Endothelial cell of umbilical vein (primary cell): ENCODE results near the gene SLC5A12. TPM values are rescaled to one million over a fixed set of nuclear protein-coding genes. Genes with fewer than 3 reads are reported as not detected.

ENCODE experiments used
- Bru-seq: library from RNA; stranded (reverse); fragments of 400-500 nt; gene quantifications from one replicate; lab custom pipeline; 2021; lab: Mats Ljungman, UMichigan
- BruChase-seq, 2 experiments: library from RNA; stranded (reverse); fragments of 400-500 nt; gene quantifications; one replicate each; lab custom pipeline; 2021; lab: Mats Ljungman, UMichigan
- BruUV-seq: library from RNA; stranded (reverse); fragments of 400-500 nt; replicated peaks from 2 replicates; lab custom pipeline; 2021; lab: Mats Ljungman, UMichigan
- CTCF ChIA-PET: fragments of 300-600, 350-600 bp; sonication (Branson Sonifier 250); formaldehyde crosslinking; loops from one replicate; lab custom pipeline; 2021; ENCODE audit warnings: antibody characterized with exemption, inconsistent platforms; lab: Charles Lee
- POLR2A ChIA-PET: fragments of 300-600, 350-600 bp; sonication (Branson Sonifier 250); formaldehyde crosslinking; loops from one replicate; lab custom pipeline; 2021; ENCODE audit warnings: antibody characterized with exemption, inconsistent platforms; lab: Charles Lee
- DNase-seq: peaks from one replicate; pipeline ENCODE4 v3.0.0-alpha.2; 2011; ENCODE audit warnings: low read depth, low spot score
- FAIRE-seq: peaks from 2 replicates; lab custom pipeline; 2011; peaks lifted over from hg19 to GRCh38; lab: Jason Lieb, UNC
- H2AFZ ChIP-seq: 2 replicates; pipeline ENCODE4 v1.6.0; 2012; ENCODE audit warnings: low read depth, low read length, control low read depth, inconsistent platforms
- H3K27ac ChIP-seq: 2 replicates; pipeline ENCODE4 v1.5.1; 2011; ENCODE audit warnings: low read depth, mild to moderate bottlenecking, control low read depth, low read length, moderate library complexity; ENCODE audit not compliant: insufficient read depth
- H3K27me3 ChIP-seq, 2 experiments: 2 replicates each; pipeline versions ENCODE4 v1.6.0 to v1.6.1; 2011; ENCODE audit warnings: low read length in 2 of 2, mixed read lengths in 1 of 2; ENCODE audit not compliant: control insufficient read depth in 2 of 2, insufficient read depth in 2 of 2
- H3K36me3 ChIP-seq, 2 experiments: 2 replicates in 1 of 2; 3 replicates in 1 of 2; pipeline ENCODE4 v1.5.1; 2011; ENCODE audit warnings: low read length in 2 of 2, mild to moderate bottlenecking in 1 of 2, moderate library complexity in 1 of 2; ENCODE audit not compliant: control insufficient read depth in 2 of 2, insufficient read depth in 2 of 2; ENCODE audit errors: extremely low read depth in 1 of 2
- H3K4me1 ChIP-seq: 3 replicates; pipeline ENCODE4 v1.5.1; 2011; ENCODE audit warnings: mild to moderate bottlenecking, low read length; ENCODE audit not compliant: control insufficient read depth, insufficient read depth; ENCODE audit errors: extremely low read depth
- H3K4me2 ChIP-seq: 2 replicates; pipeline ENCODE4 v1.6.1; 2011; ENCODE audit warnings: low read length, control low read depth, mixed read lengths; ENCODE audit not compliant: insufficient read depth
- H3K4me3 ChIP-seq, 3 experiments: fragments of 200-600 bp in 1 of 3; sonication (generic), shearing (Covaris generic) in 1 of 3; replicated peaks in 1 of 3; 2 replicates each; pipeline ENCODE4 v1.5.1; 2011 to 2016; ENCODE audit warnings: control low read depth in 3 of 3, low read length in 3 of 3, mild to moderate bottlenecking in 2 of 3, inconsistent platforms in 1 of 3, low read depth in 1 of 3, moderate library complexity in 1 of 3; ENCODE audit not compliant: insufficient read depth in 1 of 3
- H3K79me2 ChIP-seq: 2 replicates; pipeline ENCODE4 v1.6.0; 2012; ENCODE audit warnings: low read length, inconsistent platforms; ENCODE audit not compliant: control insufficient read depth, insufficient read depth
- H3K9ac ChIP-seq: replicated peaks from 2 replicates; pipeline ENCODE3; 2011; ENCODE audit warnings: low read length, control low read depth; ENCODE audit not compliant: insufficient read depth; ENCODE audit errors: extremely low read depth
- H3K9me1 ChIP-seq: replicated peaks from 3 replicates; pipeline ENCODE4 v1.6.0; 2011; ENCODE audit warnings: mild to moderate bottlenecking, low read length; ENCODE audit not compliant: control insufficient read depth, insufficient read depth; ENCODE audit errors: extremely low read depth
- H3K9me3 ChIP-seq: replicated peaks from 2 replicates; pipeline ENCODE4 v1.5.1; 2012; ENCODE audit warnings: low read length, inconsistent platforms; ENCODE audit not compliant: control insufficient read depth, insufficient read depth
- H4K20me1 ChIP-seq: replicated peaks from 2 replicates; pipeline ENCODE3; 2011; ENCODE audit warnings: mild to moderate bottlenecking, low read length; ENCODE audit not compliant: control insufficient read depth, insufficient read depth; ENCODE audit errors: extremely low read depth
- EZH2 ChIP-seq: IDR thresholded peaks from 2 replicates; pipeline ENCODE4 v1.6.1; 2012; ENCODE audit warnings: borderline replicate concordance, low read depth, mild to moderate bottlenecking, moderate library complexity, low read length, inconsistent platforms; ENCODE audit not compliant: severe bottlenecking
- FOS ChIP-seq: IDR thresholded peaks from 2 replicates; pipeline ENCODE4 v1.6.1; 2011; ENCODE audit warnings: mild to moderate bottlenecking, low read length, moderate library complexity, borderline replicate concordance; ENCODE audit not compliant: insufficient read depth
- GATA2 ChIP-seq: IDR thresholded peaks from 2 replicates; pipeline ENCODE4 v1.7.0; 2011; ENCODE audit warnings: low read depth, mild to moderate bottlenecking, moderate library complexity, mixed read lengths, low read length; ENCODE audit not compliant: insufficient read length, insufficient read depth
- JUN ChIP-seq: IDR thresholded peaks from 2 replicates; pipeline ENCODE4 v1.6.1; 2011; ENCODE audit warnings: borderline replicate concordance, low read depth; ENCODE audit not compliant: insufficient read length, insufficient read depth
- MAX ChIP-seq: IDR thresholded peaks from 2 replicates; pipeline ENCODE4 v1.6.1; 2011; ENCODE audit not compliant: insufficient read depth, insufficient read length
- MYC ChIP-seq: IDR thresholded peaks from one replicate; pipeline ENCODE4 v1.6.1; 2011; ENCODE audit warnings: mild to moderate bottlenecking, low read depth, low read length
- POLR2A ChIP-seq: IDR thresholded peaks from 2 replicates; pipeline ENCODE4 v1.6.1; 2012; ENCODE audit warnings: low read depth, mild to moderate bottlenecking, control low read depth, low read length
- POLR2AphosphoS5 ChIP-seq: IDR thresholded peaks from 2 replicates; pipeline ENCODE4 v1.6.1; 2012; ENCODE audit warnings: low read depth, mild to moderate bottlenecking, control low read depth, low read length, moderate library complexity; ENCODE audit not compliant: insufficient read depth
- dilution Hi-C: fragments of 300-500 bp; cut with MboI; formaldehyde crosslinking; loops from one replicate; pipeline ENCODE4 v1.15.0; 2019; ENCODE audit warnings: low sequenced_read_pairs; ENCODE audit not compliant: extremely low pct_ligation_motif_present
- intact Hi-C: fragments of 100-400 bp; cut with micrococcal nuclease; formaldehyde crosslinking; loops from one replicate; pipeline ENCODE4 v1.10.0; 2022
- long read RNA-seq: library from polyadenylated mRNA; stranded (forward); transcript quantifications from one replicate; pipeline ENCODE4 v2.0.0, GENCODE V29; 2021
- polyA minus RNA-seq, 3 experiments: library from RNA; depleted of rRNA, polyadenylated mRNA; stranded (reverse); fragments of >200 nt; gene quantifications; 1 replicate in 1 of 3; 2 replicates in 2 of 3; pipeline ENCODE4 v1.2.3, GENCODE V29; 2011
- polyA plus RNA-seq, 4 experiments: library from polyadenylated mRNA; depleted of rRNA in 3 of 4; stranded (reverse) in 3 of 4; unstranded in 1 of 4; fragments of >200 nt; gene quantifications; 2 replicates each; pipeline versions ENCODE4 v1.2.1 to v1.2.3, GENCODE V29; 2011 to 2012; ENCODE audit warnings: missing spikeins in 1 of 4
- total RNA-seq: library from RNA; stranded (reverse); gene quantifications from 2 replicates; pipeline ENCODE4 v1.2.3, GENCODE V29; 2021
- TF ChIP-seq, protein P1 (sequence below), 2 donors: IDR thresholded peaks; 1 replicate in 1 of 2; 2 replicates in 1 of 2; pipeline ENCODE4 v1.5.1; 2011; ENCODE audit warnings: low read length in 2 of 2, mild to moderate bottlenecking in 2 of 2, moderate library complexity in 2 of 2, control low read depth in 1 of 2, inconsistent platforms in 1 of 2, low read depth in 1 of 2; ENCODE audit not compliant: insufficient read depth in 1 of 2; ENCODE audit errors: extremely low read depth in 1 of 2

The SLC5A12 gene
- total RNA-seq (not detected in 2 replicates), polyA plus RNA-seq (not detected in 2 replicates), polyA minus RNA-seq (not detected in 2 replicates), Bru-seq, nascent RNA (not detected), BruChase-seq, experiment 1, labeled RNA remaining after a 6-hour chase (not detected), BruChase-seq, experiment 2, labeled RNA remaining after a 2-hour chase (not detected)
- not detected in 2 replicates for polyA plus RNA-seq (2011; cell fraction: cytosol; rRNA removed)
- not detected in 2 replicates for polyA plus RNA-seq (2011; cell fraction: nucleus; rRNA removed)
- polyA plus RNA-seq (2012), result not detected in 2 replicates
- polyA minus RNA-seq (2011; cell fraction: cytosol; rRNA and poly(A)+ RNA removed), result not detected
- not detected in 2 replicates for polyA minus RNA-seq (2011; cell fraction: nucleus; rRNA and poly(A)+ RNA removed)
- long read RNA-seq, result 0 reads

DNA sequence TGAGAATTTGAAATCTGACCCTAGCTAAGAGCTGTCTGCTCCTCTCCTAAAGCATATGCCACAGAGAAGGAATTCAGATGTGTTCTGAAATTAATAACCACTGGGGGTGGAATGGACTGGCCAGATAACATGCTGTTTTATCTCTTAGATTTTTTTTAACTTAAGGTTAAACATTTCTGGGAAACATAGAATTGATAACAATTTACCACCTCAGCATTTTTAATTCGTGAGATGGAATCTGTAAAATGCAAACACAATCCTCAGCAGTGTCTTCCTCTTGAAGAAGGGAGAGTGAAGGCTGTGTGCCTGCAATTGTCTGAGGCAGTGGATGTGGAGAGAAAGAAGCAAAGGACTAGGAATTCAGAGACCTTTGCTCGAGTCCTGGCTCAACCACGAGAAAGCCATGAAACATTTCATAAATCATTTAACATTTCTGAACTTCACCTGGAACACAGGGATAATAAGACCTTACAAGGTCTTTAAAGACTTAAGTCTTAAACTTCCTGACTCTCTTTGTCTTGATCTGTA is at the start of gene SLC5A12:
Gene SLC5A12, minus strand, starts transcription at position 113 of the 528 bp plus-strand sequence. CDS start 346 bp downstream, outside the sequence.
- intact Hi-C loops, result no loop called here
- no peak within 1 kb of the TSS for H3K4me3 ChIP-seq
- TF ChIP-seq JUN, result no peak
- TF ChIP-seq MAX, result no peak
- no peak for TF ChIP-seq MYC
- TF ChIP-seq, protein P1, sequence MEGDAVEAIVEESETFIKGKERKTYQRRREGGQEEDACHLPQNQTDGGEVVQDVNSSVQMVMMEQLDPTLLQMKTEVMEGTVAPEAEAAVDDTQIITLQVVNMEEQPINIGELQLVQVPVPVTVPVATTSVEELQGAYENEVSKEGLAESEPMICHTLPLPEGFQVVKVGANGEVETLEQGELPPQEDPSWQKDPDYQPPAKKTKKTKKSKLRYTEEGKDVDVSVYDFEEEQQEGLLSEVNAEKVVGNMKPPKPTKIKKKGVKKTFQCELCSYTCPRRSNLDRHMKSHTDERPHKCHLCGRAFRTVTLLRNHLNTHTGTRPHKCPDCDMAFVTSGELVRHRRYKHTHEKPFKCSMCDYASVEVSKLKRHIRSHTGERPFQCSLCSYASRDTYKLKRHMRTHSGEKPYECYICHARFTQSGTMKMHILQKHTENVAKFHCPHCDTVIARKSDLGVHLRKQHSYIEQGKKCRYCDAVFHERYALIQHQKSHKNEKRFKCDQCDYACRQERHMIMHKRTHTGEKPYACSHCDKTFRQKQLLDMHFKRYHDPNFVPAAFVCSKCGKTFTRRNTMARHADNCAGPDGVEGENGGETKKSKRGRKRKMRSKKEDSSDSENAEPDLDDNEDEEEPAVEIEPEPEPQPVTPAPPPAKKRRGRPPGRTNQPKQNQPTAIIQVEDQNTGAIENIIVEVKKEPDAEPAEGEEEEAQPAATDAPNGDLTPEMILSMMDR (IDR thresholded peaks at IDR 0.05; ENCODE audit: extremely low read depth in 1 of 2, insufficient read depth in 1 of 2, low read depth in 1 of 2, low read length in 2 of 2), result no peak
- no peak for TF ChIP-seq EZH2
- TF ChIP-seq GATA2, result no peak
- TF ChIP-seq POLR2AphosphoS5, result no peak
- TF ChIP-seq POLR2A, result no peak
- TF ChIP-seq FOS, result no peak
- FAIRE-seq (no peak), DNase-seq (no peak)
- H3K9me1 ChIP-seq, result no peaks in the 10 kb centered on the region
- H2AFZ ChIP-seq, result no peak within 1 kb of the TSS
- BruUV-seq, result no TSS peak
- no peak within 1 kb of the TSS for H3K27ac ChIP-seq
- no peaks in the 10 kb centered on the region for H3K36me3 ChIP-seq
- H3K9me3 ChIP-seq, result no peaks in the 10 kb centered on the region
- H3K27me3 ChIP-seq, result no peaks in the 10 kb centered on the region
- ChIA-PET POLR2A (no interaction called here), CTCF (no interaction called here)
- no peaks in the 10 kb centered on the region for H4K20me1 ChIP-seq
- no peaks in the 10 kb centered on the region for H3K4me1 ChIP-seq
- no peaks in the 10 kb centered on the region for H3K79me2 ChIP-seq
- no peak within 1 kb of the TSS for H3K4me2 ChIP-seq
- H3K9ac ChIP-seq, result no peak within 1 kb of the TSS
- dilution Hi-C loops, result no loop called here
